Measurements from ENCODE around the gene RBMS2.

DNA sequence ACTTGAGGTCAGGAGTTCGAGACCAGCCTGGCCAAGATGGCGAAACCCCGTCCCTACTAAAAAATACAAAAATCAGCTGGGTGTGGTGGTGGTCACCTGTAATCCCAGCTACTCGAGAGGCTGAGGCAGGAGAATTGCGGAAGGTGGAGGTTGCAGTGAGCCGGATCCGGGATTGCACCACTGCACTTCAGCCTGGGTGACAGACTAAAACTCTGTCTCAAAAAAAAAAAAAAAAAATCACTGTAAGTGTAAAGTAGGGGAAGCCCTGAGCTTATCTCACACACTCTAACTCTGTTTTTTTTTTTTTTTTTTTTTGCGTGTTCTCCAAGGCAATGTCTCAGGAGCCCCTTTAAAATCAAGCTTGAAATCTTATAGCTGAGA is 421 bp upstream of the RBMS2 start:
- TF ChIP-seq, protein P1, sequence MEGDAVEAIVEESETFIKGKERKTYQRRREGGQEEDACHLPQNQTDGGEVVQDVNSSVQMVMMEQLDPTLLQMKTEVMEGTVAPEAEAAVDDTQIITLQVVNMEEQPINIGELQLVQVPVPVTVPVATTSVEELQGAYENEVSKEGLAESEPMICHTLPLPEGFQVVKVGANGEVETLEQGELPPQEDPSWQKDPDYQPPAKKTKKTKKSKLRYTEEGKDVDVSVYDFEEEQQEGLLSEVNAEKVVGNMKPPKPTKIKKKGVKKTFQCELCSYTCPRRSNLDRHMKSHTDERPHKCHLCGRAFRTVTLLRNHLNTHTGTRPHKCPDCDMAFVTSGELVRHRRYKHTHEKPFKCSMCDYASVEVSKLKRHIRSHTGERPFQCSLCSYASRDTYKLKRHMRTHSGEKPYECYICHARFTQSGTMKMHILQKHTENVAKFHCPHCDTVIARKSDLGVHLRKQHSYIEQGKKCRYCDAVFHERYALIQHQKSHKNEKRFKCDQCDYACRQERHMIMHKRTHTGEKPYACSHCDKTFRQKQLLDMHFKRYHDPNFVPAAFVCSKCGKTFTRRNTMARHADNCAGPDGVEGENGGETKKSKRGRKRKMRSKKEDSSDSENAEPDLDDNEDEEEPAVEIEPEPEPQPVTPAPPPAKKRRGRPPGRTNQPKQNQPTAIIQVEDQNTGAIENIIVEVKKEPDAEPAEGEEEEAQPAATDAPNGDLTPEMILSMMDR (IDR thresholded peaks at IDR 0.05 in 2 of 3, conservative IDR thresholded peaks at IDR 0.05 in 1 of 3; ENCODE audit: borderline replicate concordance in 1 of 3, insufficient read depth in 1 of 3, low read depth in 2 of 3, low read length in 2 of 3), result no peak
- TF ChIP-seq SIN3A (IDR thresholded peaks at IDR 0.05; ENCODE audit: low read depth) (no peak), CBX3 (IDR thresholded peaks at IDR 0.05; ENCODE audit: low read depth) (no peak), POLR2AphosphoS5 (IDR thresholded peaks at IDR 0.05; ENCODE audit: low read depth, low read length) (no peak), EZH2 (IDR thresholded peaks at IDR 0.05) (no peak), ELF1 (IDR thresholded peaks at IDR 0.05; ENCODE audit: borderline replicate concordance, low read depth) (no peak), CEBPB (IDR thresholded peaks at IDR 0.05; ENCODE audit: low read depth) (no peak), RAD21 (IDR thresholded peaks at IDR 0.05; ENCODE audit: low read depth) (no peak), YY1 (IDR thresholded peaks at IDR 0.05; ENCODE audit: extremely low read depth, insufficient replicate concordance, low read depth, low read length) (no peak), EZH2phosphoT487 (IDR thresholded peaks at IDR 0.05; ENCODE audit: borderline replicate concordance) (no peak), TCF7L2 (IDR thresholded peaks at IDR 0.05; ENCODE audit: borderline replicate concordance, extremely low read depth, insufficient read depth, insufficient read length) (no peak)
- TF ChIP-seq, protein P2, sequence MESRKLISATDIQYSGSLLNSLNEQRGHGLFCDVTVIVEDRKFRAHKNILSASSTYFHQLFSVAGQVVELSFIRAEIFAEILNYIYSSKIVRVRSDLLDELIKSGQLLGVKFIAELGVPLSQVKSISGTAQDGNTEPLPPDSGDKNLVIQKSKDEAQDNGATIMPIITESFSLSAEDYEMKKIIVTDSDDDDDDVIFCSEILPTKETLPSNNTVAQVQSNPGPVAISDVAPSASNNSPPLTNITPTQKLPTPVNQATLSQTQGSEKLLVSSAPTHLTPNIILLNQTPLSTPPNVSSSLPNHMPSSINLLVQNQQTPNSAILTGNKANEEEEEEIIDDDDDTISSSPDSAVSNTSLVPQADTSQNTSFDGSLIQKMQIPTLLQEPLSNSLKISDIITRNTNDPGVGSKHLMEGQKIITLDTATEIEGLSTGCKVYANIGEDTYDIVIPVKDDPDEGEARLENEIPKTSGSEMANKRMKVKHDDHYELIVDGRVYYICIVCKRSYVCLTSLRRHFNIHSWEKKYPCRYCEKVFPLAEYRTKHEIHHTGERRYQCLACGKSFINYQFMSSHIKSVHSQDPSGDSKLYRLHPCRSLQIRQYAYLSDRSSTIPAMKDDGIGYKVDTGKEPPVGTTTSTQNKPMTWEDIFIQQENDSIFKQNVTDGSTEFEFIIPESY (IDR thresholded peaks at IDR 0.05; ENCODE audit: extremely low read depth, insufficient replicate concordance, low read length), result no peak
- TF ChIP-seq, protein P3, sequence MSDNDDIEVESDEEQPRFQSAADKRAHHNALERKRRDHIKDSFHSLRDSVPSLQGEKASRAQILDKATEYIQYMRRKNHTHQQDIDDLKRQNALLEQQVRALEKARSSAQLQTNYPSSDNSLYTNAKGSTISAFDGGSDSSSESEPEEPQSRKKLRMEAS (IDR thresholded peaks at IDR 0.05), result no peak
